Upper lobe of left lung (tissue), 4 donors: ENCODE data around the gene PALLD.

Source experiments
- POLR2A ChIP-seq, 4 donors: fragments of 450-650 bp; IDR thresholded peaks; one replicate each; pipeline ENCODE4 v1.5.1; 2016 to 2017; ENCODE audit warnings: antibody characterized with exemption in 4 of 4, mild to moderate bottlenecking in 2 of 4
- TF ChIP-seq, protein P1 (sequence below), 6 experiments: fragments of 450-650 bp in 4 of 6; fragments of 200-600 bp in 2 of 6; sonication (generic) in 2 of 6; IDR thresholded peaks; one replicate each; pipeline ENCODE4 v1.5.1; 2016 to 2019; ENCODE audit warnings: antibody characterized with exemption in 6 of 6

DNA sequence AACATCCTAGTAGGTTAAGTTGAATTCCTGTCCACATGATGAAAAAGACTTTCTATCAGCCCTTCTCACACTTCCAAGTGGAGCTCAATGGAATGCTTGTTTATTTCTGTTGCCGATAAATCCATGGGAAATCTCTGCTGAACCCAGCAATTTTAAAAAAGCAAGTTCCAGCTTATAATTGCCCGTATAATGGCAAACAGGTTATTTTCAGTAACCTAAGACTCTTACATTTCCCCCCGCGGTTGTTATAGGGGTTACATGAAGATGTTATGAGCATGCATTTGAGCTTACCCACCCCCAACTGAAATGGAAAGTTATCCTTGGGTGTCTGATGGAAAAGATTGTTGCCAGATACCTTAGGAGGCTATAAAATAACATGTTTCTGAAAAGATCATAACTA is 136.2 kb downstream of the PALLD start:
- TF ChIP-seq, protein P1, sequence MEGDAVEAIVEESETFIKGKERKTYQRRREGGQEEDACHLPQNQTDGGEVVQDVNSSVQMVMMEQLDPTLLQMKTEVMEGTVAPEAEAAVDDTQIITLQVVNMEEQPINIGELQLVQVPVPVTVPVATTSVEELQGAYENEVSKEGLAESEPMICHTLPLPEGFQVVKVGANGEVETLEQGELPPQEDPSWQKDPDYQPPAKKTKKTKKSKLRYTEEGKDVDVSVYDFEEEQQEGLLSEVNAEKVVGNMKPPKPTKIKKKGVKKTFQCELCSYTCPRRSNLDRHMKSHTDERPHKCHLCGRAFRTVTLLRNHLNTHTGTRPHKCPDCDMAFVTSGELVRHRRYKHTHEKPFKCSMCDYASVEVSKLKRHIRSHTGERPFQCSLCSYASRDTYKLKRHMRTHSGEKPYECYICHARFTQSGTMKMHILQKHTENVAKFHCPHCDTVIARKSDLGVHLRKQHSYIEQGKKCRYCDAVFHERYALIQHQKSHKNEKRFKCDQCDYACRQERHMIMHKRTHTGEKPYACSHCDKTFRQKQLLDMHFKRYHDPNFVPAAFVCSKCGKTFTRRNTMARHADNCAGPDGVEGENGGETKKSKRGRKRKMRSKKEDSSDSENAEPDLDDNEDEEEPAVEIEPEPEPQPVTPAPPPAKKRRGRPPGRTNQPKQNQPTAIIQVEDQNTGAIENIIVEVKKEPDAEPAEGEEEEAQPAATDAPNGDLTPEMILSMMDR (IDR thresholded peaks at IDR 0.05), result no peak
- no peak for TF ChIP-seq POLR2A (IDR thresholded peaks at IDR 0.05)
